GM23338 (cell line): ENCODE data around the gene PLEKHG4. TPM values are rescaled to one million over a fixed set of nuclear protein-coding genes. Genes with fewer than 3 reads are reported as not detected.

Experiments used
- ATAC-seq: fragments of 200-7000 bp; cut with Tn5 transposase; 3 replicates; pipeline ENCODE4 v1.9.1; 2020
- DNase-seq: peaks from one replicate; pipeline ENCODE4 v3.0.0-alpha.2; 2015; ENCODE audit warnings: low spot score
- H2AFZ ChIP-seq: fragments of 200-600 bp; sonication (generic); 2 replicates; pipeline ENCODE4 v1.8.0; 2016; ENCODE audit warnings: antibody characterized with exemption, mild to moderate bottlenecking, moderate library complexity
- H3F3A ChIP-seq: fragments of 200-600 bp; sonication (generic); replicated peaks from 2 replicates; pipeline ENCODE4 v1.8.0; 2017; ENCODE audit warnings: antibody characterized with exemption, mixed run types, low read depth
- H3K27ac ChIP-seq: fragments of 200-600 bp; sonication (generic); 2 replicates; pipeline ENCODE4 v1.6.1; 2016; ENCODE audit warnings: low read depth
- H3K27me3 ChIP-seq: fragments of 200-600 bp; sonication (generic); 2 replicates; pipeline ENCODE4 v1.8.0; 2016; ENCODE audit warnings: mild to moderate bottlenecking, mixed run types, moderate library complexity; ENCODE audit not compliant: insufficient read depth
- H3K36me3 ChIP-seq: fragments of 200-600 bp; sonication (generic); 2 replicates; pipeline ENCODE4 v1.8.0; 2016; ENCODE audit warnings: mild to moderate bottlenecking; ENCODE audit not compliant: insufficient read depth
- H3K4me1 ChIP-seq: fragments of 200-600 bp; sonication (generic); 2 replicates; pipeline ENCODE4 v1.8.0; 2016; ENCODE audit warnings: mild to moderate bottlenecking, moderate library complexity; ENCODE audit not compliant: insufficient read depth
- H3K4me2 ChIP-seq: fragments of 200-600 bp; sonication (generic); 2 replicates; pipeline ENCODE4 v1.7.1; 2017; ENCODE audit warnings: mixed run types
- H3K4me3 ChIP-seq: fragments of 200-600 bp; sonication (generic); 2 replicates; pipeline ENCODE4 v1.6.1; 2016; ENCODE audit warnings: mixed run types
- H3K79me2 ChIP-seq: fragments of 200-600 bp; sonication (generic); replicated peaks from 2 replicates; pipeline ENCODE4 v1.8.0; 2017; ENCODE audit warnings: mild to moderate bottlenecking; ENCODE audit not compliant: insufficient read depth
- H3K9me2 ChIP-seq: fragments of 200-600 bp; sonication (generic); 2 replicates; pipeline ENCODE4 v1.8.0; 2017; ENCODE audit not compliant: insufficient read depth
- H4K20me1 ChIP-seq: fragments of 200-600 bp; sonication (generic); replicated peaks from 2 replicates; pipeline ENCODE4 v1.8.0; 2017; ENCODE audit warnings: mild to moderate bottlenecking; ENCODE audit not compliant: insufficient read depth
- H3K27ac Mint-ChIP-seq: 2 replicates; pipeline ENCODE4 v1.8.0; 2020; ENCODE audit warnings: inconsistent platforms, mild to moderate bottlenecking, moderate library complexity, mixed read lengths
- H3K27me3 Mint-ChIP-seq: 3 replicates; pipeline ENCODE4 v1.8.0; 2022; ENCODE audit warnings: low read depth, mild to moderate bottlenecking, moderate library complexity, mixed read lengths, inconsistent platforms; ENCODE audit not compliant: insufficient read depth, poor library complexity
- H3K36me3 Mint-ChIP-seq: 3 replicates; pipeline ENCODE4 v1.8.0; 2021; ENCODE audit warnings: low read depth, mild to moderate bottlenecking, inconsistent platforms, moderate library complexity, mixed read lengths
- H3K4me1 Mint-ChIP-seq: 3 replicates; pipeline ENCODE4 v1.8.0; 2020; ENCODE audit warnings: mild to moderate bottlenecking, inconsistent platforms, mixed read lengths
- H3K4me3 Mint-ChIP-seq: 3 replicates; pipeline ENCODE4 v1.8.0; 2021; ENCODE audit warnings: moderate library complexity, mild to moderate bottlenecking, inconsistent platforms, mixed read lengths
- H3K9me3 Mint-ChIP-seq: 3 replicates; pipeline ENCODE4 v1.8.0; 2020; ENCODE audit warnings: moderate library complexity, mild to moderate bottlenecking, inconsistent platforms, mixed read lengths
- EZH2phosphoT487 ChIP-seq: fragments of 200-600 bp; sonication (generic); IDR thresholded peaks from one replicate; pipeline ENCODE4 v1.8.1; 2018; ENCODE audit warnings: antibody characterized with exemption; ENCODE audit not compliant: unreplicated experiment
- ZNF114 ChIP-seq: fragments of 250-450 bp; sonication (Bioruptor Pico); IDR thresholded peaks from 2 replicates; pipeline ENCODE4 v1.5.0; 2020; ENCODE audit warnings: mild to moderate bottlenecking, moderate library complexity
- polyA plus RNA-seq: library from polyadenylated mRNA; unstranded; fragments of >200 nt; fragmentation: Nextera tagmentation; extraction: Ambion mirVana; gene quantifications from 2 replicates; pipeline ENCODE4 v1.2.1, GENCODE V29; 2016
- total RNA-seq: library from RNA; depleted of rRNA; stranded (reverse); fragments of >200 nt; shearing (Covaris generic); gene quantifications from 2 replicates; pipeline ENCODE4 v1.2.3, GENCODE V29; 2014
- TF ChIP-seq, protein P1 (sequence below): fragments of 250-450 bp; sonication (Bioruptor Pico); IDR thresholded peaks from 2 replicates; pipeline ENCODE4 v1.5.0; 2020; ENCODE audit warnings: mild to moderate bottlenecking, moderate library complexity
- TF ChIP-seq, protein P2 (sequence below): IDR thresholded peaks from 2 replicates; pipeline ENCODE4 v1.6.1; 2016; ENCODE audit warnings: antibody characterized with exemption

The PLEKHG4 gene
- total and polyA plus RNA-seq, 2 experiments from 2014 or later, result 3.2 to 10.3 TPM

DNA sequence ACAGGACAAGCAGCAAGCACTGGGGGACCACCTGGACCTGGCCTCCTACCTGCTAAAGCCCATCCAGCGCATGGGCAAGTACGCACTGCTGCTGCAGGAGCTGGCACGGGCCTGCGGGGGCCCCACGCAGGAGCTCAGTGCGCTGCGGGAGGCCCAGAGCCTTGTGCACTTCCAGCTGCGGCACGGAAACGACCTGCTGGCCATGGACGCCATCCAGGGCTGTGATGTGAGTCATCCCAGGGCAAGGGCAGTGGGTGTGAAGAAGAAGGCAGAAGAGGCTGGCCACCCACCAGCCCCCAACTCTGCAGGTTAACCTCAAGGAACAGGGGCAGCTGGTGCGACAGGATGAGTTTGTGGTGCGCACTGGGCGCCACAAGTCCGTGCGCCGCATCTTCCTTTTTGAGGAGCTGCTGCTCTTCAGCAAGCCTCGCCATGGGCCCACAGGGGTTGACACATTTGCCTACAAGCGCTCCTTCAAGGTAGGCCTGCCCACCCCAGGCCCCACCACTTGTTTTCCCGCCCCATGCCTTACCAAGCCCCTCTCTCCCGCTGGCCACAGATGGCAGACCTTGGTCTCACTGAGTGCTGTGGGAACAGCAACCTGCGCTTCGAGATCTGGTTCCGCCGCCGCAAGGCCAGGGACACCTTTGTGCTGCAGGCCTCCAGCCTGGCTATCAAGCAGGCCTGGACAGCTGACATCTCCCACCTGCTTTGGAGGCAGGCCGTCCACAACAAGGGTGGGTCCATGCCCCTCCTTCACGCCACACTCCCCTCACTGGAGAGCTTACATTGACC, 7.3 kb downstream of the PLEKHG4 start:
- Histone ChIP-seq H3K27me3 (no peaks in the 10 kb centered on the region), H3K36me3 (no peaks in the 10 kb centered on the region), H3K4me1 (no peaks in the 10 kb centered on the region), H4K20me1 (no peaks in the 10 kb centered on the region), H3K79me2 (no peaks in the 10 kb centered on the region), H2AFZ (no peak overlapping the region), H3K9me2 (no peaks in the 10 kb centered on the region), H3K4me3 (no peak overlapping the region), H3K27ac (no peak overlapping the region), H3K4me2 (no peak overlapping the region), H3F3A (no peaks in the 10 kb centered on the region)
- DNase-seq (no peak), ATAC-seq (no peak)
- H3K9me3 Mint-ChIP-seq, result no peaks in the 10 kb centered on the region
- no peak overlapping the region for H3K4me3 Mint-ChIP-seq
- H3K36me3 Mint-ChIP-seq, result peaks cover 5% of the 10 kb centered on the region; the same call in 2 of the 3 replicates
- H3K27me3 Mint-ChIP-seq, result peaks cover 3% of the 10 kb centered on the region
- no peak overlapping the region for H3K27ac Mint-ChIP-seq
- TF ChIP-seq, protein P1, sequence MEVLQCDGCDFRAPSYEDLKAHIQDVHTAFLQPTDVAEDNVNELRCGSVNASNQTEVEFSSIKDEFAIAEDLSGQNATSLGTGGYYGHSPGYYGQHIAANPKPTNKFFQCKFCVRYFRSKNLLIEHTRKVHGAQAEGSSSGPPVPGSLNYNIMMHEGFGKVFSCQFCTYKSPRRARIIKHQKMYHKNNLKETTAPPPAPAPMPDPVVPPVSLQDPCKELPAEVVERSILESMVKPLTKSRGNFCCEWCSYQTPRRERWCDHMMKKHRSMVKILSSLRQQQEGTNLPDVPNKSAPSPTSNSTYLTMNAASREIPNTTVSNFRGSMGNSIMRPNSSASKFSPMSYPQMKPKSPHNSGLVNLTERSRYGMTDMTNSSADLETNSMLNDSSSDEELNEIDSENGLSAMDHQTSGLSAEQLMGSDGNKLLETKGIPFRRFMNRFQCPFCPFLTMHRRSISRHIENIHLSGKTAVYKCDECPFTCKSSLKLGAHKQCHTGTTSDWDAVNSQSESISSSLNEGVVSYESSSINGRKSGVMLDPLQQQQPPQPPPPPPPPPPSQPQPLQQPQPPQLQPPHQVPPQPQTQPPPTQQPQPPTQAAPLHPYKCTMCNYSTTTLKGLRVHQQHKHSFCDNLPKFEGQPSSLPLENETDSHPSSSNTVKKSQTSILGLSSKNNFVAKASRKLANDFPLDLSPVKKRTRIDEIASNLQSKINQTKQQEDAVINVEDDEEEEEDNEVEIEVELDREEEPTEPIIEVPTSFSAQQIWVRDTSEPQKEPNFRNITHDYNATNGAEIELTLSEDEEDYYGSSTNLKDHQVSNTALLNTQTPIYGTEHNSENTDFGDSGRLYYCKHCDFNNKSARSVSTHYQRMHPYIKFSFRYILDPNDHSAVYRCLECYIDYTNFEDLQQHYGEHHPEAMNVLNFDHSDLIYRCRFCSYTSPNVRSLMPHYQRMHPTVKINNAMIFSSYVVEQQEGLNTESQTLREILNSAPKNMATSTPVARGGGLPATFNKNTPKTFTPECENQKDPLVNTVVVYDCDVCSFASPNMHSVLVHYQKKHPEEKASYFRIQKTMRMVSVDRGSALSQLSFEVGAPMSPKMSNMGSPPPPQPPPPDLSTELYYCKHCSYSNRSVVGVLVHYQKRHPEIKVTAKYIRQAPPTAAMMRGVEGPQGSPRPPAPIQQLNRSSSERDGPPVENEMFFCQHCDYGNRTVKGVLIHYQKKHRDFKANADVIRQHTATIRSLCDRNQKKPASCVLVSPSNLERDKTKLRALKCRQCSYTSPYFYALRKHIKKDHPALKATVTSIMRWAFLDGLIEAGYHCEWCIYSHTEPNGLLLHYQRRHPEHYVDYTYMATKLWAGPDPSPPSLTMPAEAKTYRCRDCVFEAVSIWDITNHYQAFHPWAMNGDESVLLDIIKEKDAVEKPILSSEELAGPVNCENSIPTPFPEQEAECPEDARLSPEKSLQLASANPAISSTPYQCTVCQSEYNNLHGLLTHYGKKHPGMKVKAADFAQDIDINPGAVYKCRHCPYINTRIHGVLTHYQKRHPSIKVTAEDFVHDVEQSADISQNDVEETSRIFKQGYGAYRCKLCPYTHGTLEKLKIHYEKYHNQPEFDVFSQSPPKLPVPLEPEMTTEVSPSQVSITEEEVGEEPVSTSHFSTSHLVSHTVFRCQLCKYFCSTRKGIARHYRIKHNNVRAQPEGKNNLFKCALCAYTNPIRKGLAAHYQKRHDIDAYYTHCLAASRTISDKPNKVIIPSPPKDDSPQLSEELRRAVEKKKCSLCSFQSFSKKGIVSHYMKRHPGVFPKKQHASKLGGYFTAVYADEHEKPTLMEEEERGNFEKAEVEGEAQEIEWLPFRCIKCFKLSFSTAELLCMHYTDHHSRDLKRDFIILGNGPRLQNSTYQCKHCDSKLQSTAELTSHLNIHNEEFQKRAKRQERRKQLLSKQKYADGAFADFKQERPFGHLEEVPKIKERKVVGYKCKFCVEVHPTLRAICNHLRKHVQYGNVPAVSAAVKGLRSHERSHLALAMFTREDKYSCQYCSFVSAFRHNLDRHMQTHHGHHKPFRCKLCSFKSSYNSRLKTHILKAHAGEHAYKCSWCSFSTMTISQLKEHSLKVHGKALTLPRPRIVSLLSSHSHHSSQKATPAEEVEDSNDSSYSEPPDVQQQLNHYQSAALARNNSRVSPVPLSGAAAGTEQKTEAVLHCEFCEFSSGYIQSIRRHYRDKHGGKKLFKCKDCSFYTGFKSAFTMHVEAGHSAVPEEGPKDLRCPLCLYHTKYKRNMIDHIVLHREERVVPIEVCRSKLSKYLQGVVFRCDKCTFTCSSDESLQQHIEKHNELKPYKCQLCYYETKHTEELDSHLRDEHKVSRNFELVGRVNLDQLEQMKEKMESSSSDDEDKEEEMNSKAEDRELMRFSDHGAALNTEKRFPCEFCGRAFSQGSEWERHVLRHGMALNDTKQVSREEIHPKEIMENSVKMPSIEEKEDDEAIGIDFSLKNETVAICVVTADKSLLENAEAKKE (CRISPR knock-in tag), result no peak
- TF ChIP-seq ZNF114 (CRISPR knock-in tag) (no peak), EZH2phosphoT487 (no peak)
- TF ChIP-seq, protein P2, sequence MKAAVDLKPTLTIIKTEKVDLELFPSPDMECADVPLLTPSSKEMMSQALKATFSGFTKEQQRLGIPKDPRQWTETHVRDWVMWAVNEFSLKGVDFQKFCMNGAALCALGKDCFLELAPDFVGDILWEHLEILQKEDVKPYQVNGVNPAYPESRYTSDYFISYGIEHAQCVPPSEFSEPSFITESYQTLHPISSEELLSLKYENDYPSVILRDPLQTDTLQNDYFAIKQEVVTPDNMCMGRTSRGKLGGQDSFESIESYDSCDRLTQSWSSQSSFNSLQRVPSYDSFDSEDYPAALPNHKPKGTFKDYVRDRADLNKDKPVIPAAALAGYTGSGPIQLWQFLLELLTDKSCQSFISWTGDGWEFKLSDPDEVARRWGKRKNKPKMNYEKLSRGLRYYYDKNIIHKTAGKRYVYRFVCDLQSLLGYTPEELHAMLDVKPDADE, result no peak
- H3K4me1 Mint-ChIP-seq, result no peaks in the 10 kb centered on the region; the same call in 1 of the 3 replicates
